ENCODE measurements around the gene EP400. TPM values are rescaled to one million over a fixed set of nuclear protein-coding genes. Genes with fewer than 3 reads are reported as not detected.
A peak's percentile ranks its signal among the peaks of the same experiment; 100 is the strongest.

Gene EP400, protein sequence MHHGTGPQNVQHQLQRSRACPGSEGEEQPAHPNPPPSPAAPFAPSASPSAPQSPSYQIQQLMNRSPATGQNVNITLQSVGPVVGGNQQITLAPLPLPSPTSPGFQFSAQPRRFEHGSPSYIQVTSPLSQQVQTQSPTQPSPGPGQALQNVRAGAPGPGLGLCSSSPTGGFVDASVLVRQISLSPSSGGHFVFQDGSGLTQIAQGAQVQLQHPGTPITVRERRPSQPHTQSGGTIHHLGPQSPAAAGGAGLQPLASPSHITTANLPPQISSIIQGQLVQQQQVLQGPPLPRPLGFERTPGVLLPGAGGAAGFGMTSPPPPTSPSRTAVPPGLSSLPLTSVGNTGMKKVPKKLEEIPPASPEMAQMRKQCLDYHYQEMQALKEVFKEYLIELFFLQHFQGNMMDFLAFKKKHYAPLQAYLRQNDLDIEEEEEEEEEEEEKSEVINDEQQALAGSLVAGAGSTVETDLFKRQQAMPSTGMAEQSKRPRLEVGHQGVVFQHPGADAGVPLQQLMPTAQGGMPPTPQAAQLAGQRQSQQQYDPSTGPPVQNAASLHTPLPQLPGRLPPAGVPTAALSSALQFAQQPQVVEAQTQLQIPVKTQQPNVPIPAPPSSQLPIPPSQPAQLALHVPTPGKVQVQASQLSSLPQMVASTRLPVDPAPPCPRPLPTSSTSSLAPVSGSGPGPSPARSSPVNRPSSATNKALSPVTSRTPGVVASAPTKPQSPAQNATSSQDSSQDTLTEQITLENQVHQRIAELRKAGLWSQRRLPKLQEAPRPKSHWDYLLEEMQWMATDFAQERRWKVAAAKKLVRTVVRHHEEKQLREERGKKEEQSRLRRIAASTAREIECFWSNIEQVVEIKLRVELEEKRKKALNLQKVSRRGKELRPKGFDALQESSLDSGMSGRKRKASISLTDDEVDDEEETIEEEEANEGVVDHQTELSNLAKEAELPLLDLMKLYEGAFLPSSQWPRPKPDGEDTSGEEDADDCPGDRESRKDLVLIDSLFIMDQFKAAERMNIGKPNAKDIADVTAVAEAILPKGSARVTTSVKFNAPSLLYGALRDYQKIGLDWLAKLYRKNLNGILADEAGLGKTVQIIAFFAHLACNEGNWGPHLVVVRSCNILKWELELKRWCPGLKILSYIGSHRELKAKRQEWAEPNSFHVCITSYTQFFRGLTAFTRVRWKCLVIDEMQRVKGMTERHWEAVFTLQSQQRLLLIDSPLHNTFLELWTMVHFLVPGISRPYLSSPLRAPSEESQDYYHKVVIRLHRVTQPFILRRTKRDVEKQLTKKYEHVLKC (N-terminal part only)
- 31.9 TPM for polyA plus RNA-seq
- long read RNA-seq, donor 1, partial matches to known transcripts = 0 of 1 reads
- long read RNA-seq, donor 1, other reads (novel, unspliced or antisense) = 0 of 1 reads
- long read RNA-seq, donor 2, full-length matches to known transcripts = 3 of 3 reads
- long read RNA-seq, donor 2, partial matches to known transcripts = 0 of 3 reads
- long read RNA-seq, donor 2, other reads (novel, unspliced or antisense) = 0 of 3 reads
- long read RNA-seq, donor 3 = 0 reads
- long read RNA-seq, donor 4, full-length matches to known transcripts = 1 of 1 reads
- long read RNA-seq, donor 4, partial matches to known transcripts = 0 of 1 reads
- long read RNA-seq, donor 4, other reads (novel, unspliced or antisense) = 0 of 1 reads
- long read RNA-seq, donor 5 = 0 reads
- long read RNA-seq, donor 6, full-length matches to known transcripts = 4 of 15 reads
- long read RNA-seq, donor 6, partial matches to known transcripts = 11 of 15 reads
- long read RNA-seq, donor 6, other reads (novel, unspliced or antisense) = 0 of 15 reads
- long read RNA-seq, donor 7, full-length matches to known transcripts = 1 of 1 reads
- long read RNA-seq, donor 7, partial matches to known transcripts = 0 of 1 reads
- long read RNA-seq, donor 7, other reads (novel, unspliced or antisense) = 0 of 1 reads
- long read RNA-seq, donor 8, full-length matches to known transcripts = 2 of 10 reads
- long read RNA-seq, donor 8, partial matches to known transcripts = 8 of 10 reads
- long read RNA-seq, donor 8, other reads (novel, unspliced or antisense) = 0 of 10 reads
- long read RNA-seq, donor 9, partial matches to known transcripts = 6 of 6 reads
- long read RNA-seq, donor 9, other reads (novel, unspliced or antisense) = 0 of 6 reads
- long read RNA-seq, donor 10, full-length matches to known transcripts = 5 of 5 reads
- long read RNA-seq, donor 10, partial matches to known transcripts = 0 of 5 reads
- long read RNA-seq, donor 10, other reads (novel, unspliced or antisense) = 0 of 5 reads
- long read RNA-seq, donor 11, partial matches to known transcripts = 6 of 7 reads
- long read RNA-seq, donor 11, other reads (novel, unspliced or antisense) = 0 of 7 reads

- DNase-seq = peak; percentile 94 to 95
- Histone ChIP-seq H3K4me1 (ENCODE audit: control insufficient read depth, insufficient read depth, low read length) (no peaks in the 10 kb centered on the region), H3K36me3 (ENCODE audit: control insufficient read depth, insufficient read depth, low read length) (peaks cover 3% of the 10 kb centered on the region), H3K27ac (ENCODE audit: low read length) (peak within 1 kb of the TSS; percentile 57), H3K9me3 (ENCODE audit: control insufficient read depth, low read depth, low read length) (peaks cover 8% of the 10 kb centered on the region), H3K4me3 (ENCODE audit: low read length) (peak within 1 kb of the TSS; percentile 89), H3K27me3 (ENCODE audit: control insufficient read depth, insufficient read depth, low read length) (no peaks in the 10 kb centered on the region)
- no CpG with 5 or more reads among the region's 97 CpGs for WGBS (ENCODE audit: insufficient coverage, low lambda C conversion rate)
Observed at GRCh38 chr12:131949431-131950181, at the start of gene EP400. Gene EP400 (plus strand): TSS chr12:131949942. CDS start chr12:131960620, 10,678 bp downstream.

GRCh38 chr12:131900397-131900796, 49.3 kb upstream of the EP400 start:
- no peaks in the 10 kb centered on the region for H3K9me3 ChIP-seq (ENCODE audit: control insufficient read depth, low read depth, low read length)
- DNase-seq = no peak
- WGBS (ENCODE audit: insufficient coverage, low lambda C conversion rate) = no CpG with 5 or more reads among the region's 6 CpGs
- peaks cover 14% of the 10 kb centered on the region for H3K36me3 ChIP-seq (ENCODE audit: control insufficient read depth, insufficient read depth, low read length)
- H3K27me3 ChIP-seq (ENCODE audit: control insufficient read depth, insufficient read depth, low read length) = no peaks in the 10 kb centered on the region
- no peak overlapping the region for H3K27ac ChIP-seq (ENCODE audit: low read length)
- no peak overlapping the region for H3K4me3 ChIP-seq (ENCODE audit: low read length)
- H3K4me1 ChIP-seq (ENCODE audit: control insufficient read depth, insufficient read depth, low read length) = peaks cover 15% of the 10 kb centered on the region

- no peaks in the 10 kb centered on the region for H3K27me3 ChIP-seq (ENCODE audit: control insufficient read depth, insufficient read depth, low read length)
- no peak overlapping the region for H3K27ac ChIP-seq (ENCODE audit: low read length)
- no peak for DNase-seq
- peaks cover 4% of the 10 kb centered on the region for H3K4me1 ChIP-seq (ENCODE audit: control insufficient read depth, insufficient read depth, low read length)
- no peak overlapping the region for H3K4me3 ChIP-seq (ENCODE audit: low read length)
- H3K9me3 ChIP-seq (ENCODE audit: control insufficient read depth, low read depth, low read length) = no peaks in the 10 kb centered on the region
- H3K36me3 ChIP-seq (ENCODE audit: control insufficient read depth, insufficient read depth, low read length) = peaks cover 18% of the 10 kb centered on the region
- 80% methylated on average over 1 of the region's 30 CpGs for WGBS (ENCODE audit: insufficient coverage, low lambda C conversion rate)
Observed at GRCh38 chr12:131901431-131902331, 48.1 kb upstream of the EP400 start.

DNA sequence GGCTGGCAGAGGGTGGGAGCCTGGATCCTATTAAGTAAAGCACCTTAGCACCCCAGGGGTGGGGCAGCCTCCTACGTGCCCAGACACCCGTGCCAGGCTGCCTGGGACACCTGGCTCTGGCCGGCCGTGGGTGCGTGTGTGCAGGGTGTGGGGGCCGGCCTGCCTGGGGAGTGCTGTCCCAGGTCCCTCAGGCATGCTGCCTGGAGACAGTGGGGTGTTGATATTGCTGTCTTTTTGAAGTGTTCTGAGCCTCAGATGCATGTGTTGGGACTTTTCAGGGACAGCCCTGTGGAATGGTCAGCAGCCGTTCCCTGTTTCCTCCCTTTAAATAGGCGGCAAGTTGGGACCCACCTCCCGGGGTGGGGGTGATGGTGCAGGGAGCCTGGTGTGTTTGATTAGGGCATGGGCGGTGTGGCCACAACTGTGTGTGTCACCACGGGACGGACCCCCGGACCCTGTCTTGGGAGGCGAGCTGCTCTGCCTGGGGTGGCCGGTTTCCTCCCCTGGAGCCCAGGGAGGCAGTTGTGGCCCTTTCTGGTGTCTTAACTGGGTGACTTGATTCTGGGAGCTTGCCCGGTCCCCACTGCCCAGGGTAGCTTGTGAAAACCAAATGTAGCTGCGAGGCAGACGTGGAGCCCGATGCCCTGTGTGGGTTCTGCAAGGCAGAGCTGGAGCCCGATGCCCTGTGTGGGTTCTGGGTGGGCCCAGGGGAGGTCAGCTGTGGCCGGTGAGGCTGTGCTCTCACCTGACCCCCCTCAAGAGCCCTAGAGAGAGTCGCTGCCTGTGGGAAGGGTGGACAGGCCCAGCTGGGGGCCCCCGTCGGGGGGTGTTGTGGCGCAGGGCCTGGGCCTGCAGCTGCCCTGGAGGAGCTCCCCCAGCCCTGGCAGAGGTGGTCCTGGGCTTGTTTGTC, 47.2 kb upstream of the EP400 start:
- Histone ChIP-seq H3K27ac (ENCODE audit: low read length) (no peak overlapping the region), H3K36me3 (ENCODE audit: control insufficient read depth, insufficient read depth, low read length) (peaks cover 18% of the 10 kb centered on the region), H3K4me1 (ENCODE audit: control insufficient read depth, insufficient read depth, low read length) (no peaks in the 10 kb centered on the region)

GRCh38 chr12:131903270-131904255, 46.2 kb upstream of the EP400 start:
- H3K4me1 ChIP-seq (ENCODE audit: control insufficient read depth, insufficient read depth, low read length) = no peaks in the 10 kb centered on the region
- H3K36me3 ChIP-seq (ENCODE audit: control insufficient read depth, insufficient read depth, low read length) = peaks cover 14% of the 10 kb centered on the region
- no peak overlapping the region for H3K27ac ChIP-seq (ENCODE audit: low read length)
- DNase-seq = no peak
- WGBS (ENCODE audit: insufficient coverage, low lambda C conversion rate) = no CpG with 5 or more reads among the region's 13 CpGs
- H3K27me3 ChIP-seq (ENCODE audit: control insufficient read depth, insufficient read depth, low read length) = no peaks in the 10 kb centered on the region
- no peaks in the 10 kb centered on the region for H3K9me3 ChIP-seq (ENCODE audit: control insufficient read depth, low read depth, low read length)
- no peak overlapping the region for H3K4me3 ChIP-seq (ENCODE audit: low read length)

More for the DNA sequence above, 47.2 kb upstream of the EP400 start:
- Histone ChIP-seq H3K27me3 (ENCODE audit: control insufficient read depth, insufficient read depth, low read length) (no peaks in the 10 kb centered on the region), H3K9me3 (ENCODE audit: control insufficient read depth, low read depth, low read length) (no peaks in the 10 kb centered on the region), H3K4me3 (ENCODE audit: low read length) (no peak overlapping the region)
- WGBS (ENCODE audit: insufficient coverage, low lambda C conversion rate) = no CpG with 5 or more reads among the region's 25 CpGs
- DNase-seq = no peak

- no peak for DNase-seq
Observed at GRCh38 chr12:131904346-131904745, 45.4 kb upstream of the EP400 start.

More at GRCh38 chr12:131904346-131904745, 45.4 kb upstream of the EP400 start:
- H3K9me3 ChIP-seq (ENCODE audit: control insufficient read depth, low read depth, low read length) = no peaks in the 10 kb centered on the region
- peaks cover 18% of the 10 kb centered on the region for H3K36me3 ChIP-seq (ENCODE audit: control insufficient read depth, insufficient read depth, low read length)
- H3K27me3 ChIP-seq (ENCODE audit: control insufficient read depth, insufficient read depth, low read length) = no peaks in the 10 kb centered on the region
- H3K4me1 ChIP-seq (ENCODE audit: control insufficient read depth, insufficient read depth, low read length) = no peaks in the 10 kb centered on the region
- no CpG with 5 or more reads among the region's 5 CpGs for WGBS (ENCODE audit: insufficient coverage, low lambda C conversion rate)
- no peak overlapping the region for H3K27ac ChIP-seq (ENCODE audit: low read length)
- H3K4me3 ChIP-seq (ENCODE audit: low read length) = no peak overlapping the region
